Panc1 (cell line): ENCODE data around the gene TFAP2D. TPM values are rescaled to one million over a fixed set of nuclear protein-coding genes. Genes with fewer than 3 reads are reported as not detected.

Experiments
- ATAC-seq: fragments of 200-7000 bp; cut with Tn5 transposase; 2 replicates; pipeline ENCODE4 v1.9.1; 2020; ENCODE audit warnings: mild to moderate bottlenecking, moderate library complexity
- BruUV-seq: library from RNA; stranded (reverse); fragments of 400-500 nt; replicated peaks from 2 replicates; lab custom pipeline; 2021; lab: Mats Ljungman, UMichigan
- CTCF ChIA-PET: fragments of 300-600 bp; sonication (Branson Sonifier 250); formaldehyde crosslinking; loops from one replicate; lab custom pipeline; 2022; ENCODE audit warnings: antibody characterized with exemption; lab: Charles Lee
- POLR2A ChIA-PET: fragments of 300-600 bp; sonication (Branson Sonifier 250); formaldehyde crosslinking; loops from one replicate; lab custom pipeline; 2022; ENCODE audit warnings: antibody characterized with exemption; lab: Charles Lee
- DNase-seq: peaks from one replicate; pipeline ENCODE4 v3.0.0-alpha.2; 2010; ENCODE audit warnings: low read depth, low spot score
- H3K27ac ChIP-seq: 2 replicates; pipeline ENCODE4 v1.5.1; 2011; ENCODE audit warnings: mild to moderate bottlenecking, low read length, inconsistent platforms
- H3K27me3 ChIP-seq: fragments of 200-500 bp; sonication (Bioruptor generic); 2 replicates; pipeline ENCODE4 v1.6.0; 2014; ENCODE audit warnings: low read length, inconsistent platforms; ENCODE audit not compliant: control insufficient read depth, insufficient read depth
- H3K36me3 ChIP-seq: fragments of 200-500 bp; sonication (Bioruptor generic); 2 replicates; pipeline ENCODE4 v1.5.1; 2014; ENCODE audit warnings: inconsistent platforms, mild to moderate bottlenecking, low read length, moderate library complexity; ENCODE audit not compliant: control insufficient read depth, insufficient read depth
- H3K4me1 ChIP-seq: 2 replicates; pipeline ENCODE4 v1.5.1; 2011; ENCODE audit warnings: inconsistent platforms, mild to moderate bottlenecking, low read length, moderate library complexity; ENCODE audit not compliant: control insufficient read depth, insufficient read depth
- H3K4me3 ChIP-seq, 2 experiments: 2 replicates each; pipeline ENCODE4 v1.5.1; 2011 to 2012; ENCODE audit warnings: low read depth in 2 of 2, low read length in 2 of 2, mild to moderate bottlenecking in 2 of 2, inconsistent platforms in 1 of 2, moderate library complexity in 1 of 2
- H3K9me3 ChIP-seq: fragments of 200-500 bp; sonication (Bioruptor generic); 2 replicates; pipeline ENCODE4 v1.5.1; 2014; ENCODE audit warnings: low read depth, mild to moderate bottlenecking, inconsistent platforms, low read length, moderate library complexity; ENCODE audit not compliant: control insufficient read depth, insufficient read depth
- POLR2AphosphoS5 ChIP-seq: IDR thresholded peaks from 2 replicates; pipeline ENCODE4 v1.6.1; 2012; ENCODE audit warnings: mild to moderate bottlenecking, low read depth, low read length, moderate library complexity
- SIN3A ChIP-seq: IDR thresholded peaks from 2 replicates; pipeline ENCODE4 v1.6.1; 2012; ENCODE audit warnings: low read depth, mild to moderate bottlenecking, low read length, moderate library complexity, borderline replicate concordance; ENCODE audit not compliant: insufficient read depth
- TCF7L2 ChIP-seq: IDR thresholded peaks from 2 replicates; pipeline ENCODE4 v1.6.1; 2011; ENCODE audit warnings: mild to moderate bottlenecking, low read depth, low read length, inconsistent platforms
- in situ Hi-C: cut with HindIII; loops from 2 replicates; pipeline ENCODE4 v1.10.0; 2016; ENCODE audit warnings: low sequenced_read_pairs, low pct_unique_long_range_greater_than_20kb
- intact Hi-C: fragments of 100-400 bp; cut with micrococcal nuclease; formaldehyde crosslinking; loops from one replicate; pipeline ENCODE4 v1.10.0; 2022; ENCODE audit not compliant: unreplicated experiment
- total RNA-seq: library from RNA; stranded (reverse); gene quantifications from one replicate; pipeline ENCODE4 v1.2.1, GENCODE V29; 2021; ENCODE audit not compliant: unreplicated experiment
- TF ChIP-seq, protein P1 (sequence below), 2 experiments: IDR thresholded peaks; 2 replicates each; pipeline ENCODE4 v1.6.1; 2011 to 2012; ENCODE audit warnings: low read depth in 2 of 2, control low read depth in 1 of 2, low read length in 1 of 2, mild to moderate bottlenecking in 1 of 2, moderate library complexity in 1 of 2; ENCODE audit not compliant: insufficient read depth in 1 of 2
- TF ChIP-seq, protein P2 (sequence below): fragments of 450-650 bp; IDR thresholded peaks from 2 replicates; pipeline ENCODE4 v1.5.1; 2017; ENCODE audit warnings: mild to moderate bottlenecking

The TFAP2D gene
- total RNA-seq, 1 experiment from 2014 or later: not detected

DNA sequence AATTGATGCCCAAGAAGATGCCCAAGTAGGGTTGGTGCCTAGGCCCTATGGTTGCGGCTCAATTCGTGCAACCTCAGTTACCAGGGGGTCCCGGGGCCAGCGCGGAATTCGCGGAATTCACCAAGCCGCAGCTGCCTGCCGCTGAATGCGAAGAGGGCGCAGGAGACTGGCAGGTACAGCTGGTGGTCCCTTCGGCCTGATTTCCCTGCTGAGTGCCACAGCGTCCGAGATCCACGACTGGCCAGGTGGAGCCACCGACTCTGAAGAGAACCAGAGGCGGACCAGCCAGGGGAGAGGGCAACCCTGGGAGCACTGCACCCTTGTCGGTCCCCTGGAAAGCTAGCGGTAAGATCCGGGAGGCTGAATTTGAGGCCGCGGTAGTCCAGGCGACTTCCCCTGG lies 6.8 kb upstream of the TFAP2D start:
- H3K9me3 ChIP-seq: no peaks in the 10 kb centered on the region
- H3K4me1 ChIP-seq: no peaks in the 10 kb centered on the region
- intact Hi-C loops: no loop called here
- in situ Hi-C loops: no loop called here
- ChIA-PET POLR2A (no interaction called here), CTCF (no interaction called here)
- no peak for DNase-seq
- TF ChIP-seq POLR2AphosphoS5 (no peak), SIN3A (no peak), TCF7L2 (no peak)
- TF ChIP-seq, protein P1, sequence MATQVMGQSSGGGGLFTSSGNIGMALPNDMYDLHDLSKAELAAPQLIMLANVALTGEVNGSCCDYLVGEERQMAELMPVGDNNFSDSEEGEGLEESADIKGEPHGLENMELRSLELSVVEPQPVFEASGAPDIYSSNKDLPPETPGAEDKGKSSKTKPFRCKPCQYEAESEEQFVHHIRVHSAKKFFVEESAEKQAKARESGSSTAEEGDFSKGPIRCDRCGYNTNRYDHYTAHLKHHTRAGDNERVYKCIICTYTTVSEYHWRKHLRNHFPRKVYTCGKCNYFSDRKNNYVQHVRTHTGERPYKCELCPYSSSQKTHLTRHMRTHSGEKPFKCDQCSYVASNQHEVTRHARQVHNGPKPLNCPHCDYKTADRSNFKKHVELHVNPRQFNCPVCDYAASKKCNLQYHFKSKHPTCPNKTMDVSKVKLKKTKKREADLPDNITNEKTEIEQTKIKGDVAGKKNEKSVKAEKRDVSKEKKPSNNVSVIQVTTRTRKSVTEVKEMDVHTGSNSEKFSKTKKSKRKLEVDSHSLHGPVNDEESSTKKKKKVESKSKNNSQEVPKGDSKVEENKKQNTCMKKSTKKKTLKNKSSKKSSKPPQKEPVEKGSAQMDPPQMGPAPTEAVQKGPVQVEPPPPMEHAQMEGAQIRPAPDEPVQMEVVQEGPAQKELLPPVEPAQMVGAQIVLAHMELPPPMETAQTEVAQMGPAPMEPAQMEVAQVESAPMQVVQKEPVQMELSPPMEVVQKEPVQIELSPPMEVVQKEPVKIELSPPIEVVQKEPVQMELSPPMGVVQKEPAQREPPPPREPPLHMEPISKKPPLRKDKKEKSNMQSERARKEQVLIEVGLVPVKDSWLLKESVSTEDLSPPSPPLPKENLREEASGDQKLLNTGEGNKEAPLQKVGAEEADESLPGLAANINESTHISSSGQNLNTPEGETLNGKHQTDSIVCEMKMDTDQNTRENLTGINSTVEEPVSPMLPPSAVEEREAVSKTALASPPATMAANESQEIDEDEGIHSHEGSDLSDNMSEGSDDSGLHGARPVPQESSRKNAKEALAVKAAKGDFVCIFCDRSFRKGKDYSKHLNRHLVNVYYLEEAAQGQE (IDR thresholded peaks at IDR 0.05; ENCODE audit: insufficient read depth in 1 of 2, low read depth in 2 of 2, low read length in 1 of 2): no peak
- TF ChIP-seq, protein P2, sequence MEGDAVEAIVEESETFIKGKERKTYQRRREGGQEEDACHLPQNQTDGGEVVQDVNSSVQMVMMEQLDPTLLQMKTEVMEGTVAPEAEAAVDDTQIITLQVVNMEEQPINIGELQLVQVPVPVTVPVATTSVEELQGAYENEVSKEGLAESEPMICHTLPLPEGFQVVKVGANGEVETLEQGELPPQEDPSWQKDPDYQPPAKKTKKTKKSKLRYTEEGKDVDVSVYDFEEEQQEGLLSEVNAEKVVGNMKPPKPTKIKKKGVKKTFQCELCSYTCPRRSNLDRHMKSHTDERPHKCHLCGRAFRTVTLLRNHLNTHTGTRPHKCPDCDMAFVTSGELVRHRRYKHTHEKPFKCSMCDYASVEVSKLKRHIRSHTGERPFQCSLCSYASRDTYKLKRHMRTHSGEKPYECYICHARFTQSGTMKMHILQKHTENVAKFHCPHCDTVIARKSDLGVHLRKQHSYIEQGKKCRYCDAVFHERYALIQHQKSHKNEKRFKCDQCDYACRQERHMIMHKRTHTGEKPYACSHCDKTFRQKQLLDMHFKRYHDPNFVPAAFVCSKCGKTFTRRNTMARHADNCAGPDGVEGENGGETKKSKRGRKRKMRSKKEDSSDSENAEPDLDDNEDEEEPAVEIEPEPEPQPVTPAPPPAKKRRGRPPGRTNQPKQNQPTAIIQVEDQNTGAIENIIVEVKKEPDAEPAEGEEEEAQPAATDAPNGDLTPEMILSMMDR: no peak
- H3K36me3 ChIP-seq: no peaks in the 10 kb centered on the region
- H3K27ac ChIP-seq: no peak overlapping the region
- no peak for ATAC-seq
- BruUV-seq: no TSS peak
- no peak overlapping the region for H3K4me3 ChIP-seq
- H3K27me3 ChIP-seq: peaks cover 4% of the 10 kb centered on the region; the same call in 1 of the 2 replicates

DNA sequence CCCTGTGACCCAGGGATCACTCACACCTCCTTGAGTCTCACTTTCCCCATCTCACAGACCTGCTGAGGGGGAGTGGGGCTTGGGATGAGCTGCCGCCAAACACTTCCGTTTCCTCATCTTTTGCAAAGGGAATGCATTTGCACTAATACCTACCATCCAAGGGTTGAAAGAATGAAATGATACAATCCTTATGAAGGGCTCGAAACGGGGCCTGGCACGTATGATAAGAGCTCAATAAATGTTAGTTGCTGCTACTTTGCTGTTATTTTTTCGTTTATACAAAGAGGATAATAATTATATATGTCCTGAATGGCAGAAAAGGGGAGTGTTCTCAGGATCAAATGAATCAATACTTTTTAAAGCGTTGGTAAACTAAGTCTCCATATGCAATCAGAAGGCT lies 6.1 kb upstream of the TFAP2D start:
- in situ Hi-C loops: no loop called here

More for the DNA sequence above, 6.1 kb upstream of the TFAP2D start:
- ChIA-PET POLR2A (no interaction called here), CTCF (no interaction called here)
- no peaks in the 10 kb centered on the region for H3K36me3 ChIP-seq
- no peaks in the 10 kb centered on the region for H3K4me1 ChIP-seq
- peaks cover 4% of the 10 kb centered on the region; the same call in 1 of the 2 replicates for H3K27me3 ChIP-seq
- intact Hi-C loops: no loop called here
- TF ChIP-seq SIN3A (no peak), TCF7L2 (no peak), POLR2AphosphoS5 (no peak)
- TF ChIP-seq, protein P2: no peak
- TF ChIP-seq, protein P1 (IDR thresholded peaks at IDR 0.05; ENCODE audit: insufficient read depth in 1 of 2, low read depth in 2 of 2, low read length in 1 of 2): no peak
- H3K9me3 ChIP-seq: no peaks in the 10 kb centered on the region
- BruUV-seq: no TSS peak
- no peak for DNase-seq
- no peak overlapping the region for H3K4me3 ChIP-seq
- H3K27ac ChIP-seq: no peak overlapping the region
- no peak for ATAC-seq
